GM13976 (cell line): ENCODE results near the gene STEAP3.

ENCODE experiments used
- DNase-seq: peaks from one replicate; pipeline ENCODE4 v3.0.0; 2012; ENCODE audit warnings: low spot score
- in situ Hi-C: fragments of 300-500 bp; cut with MboI; formaldehyde crosslinking; loops from one replicate; pipeline ENCODE4 v1.12.0; 2022; ENCODE audit warnings: low sequenced_read_pairs, mixed read lengths, inconsistent platforms; ENCODE audit not compliant: unreplicated experiment
- TF ChIP-seq, protein P1 (sequence below): IDR thresholded peaks from 2 replicates; pipeline ENCODE4 v1.5.1; 2012; ENCODE audit warnings: borderline replicate concordance, mild to moderate bottlenecking; ENCODE audit not compliant: insufficient read depth; ENCODE audit errors: extremely low read depth, missing control alignments, control extremely low read depth

STEAP3 gene

GRCh38 chr2:119184512-119184911 is 39.1 kb upstream of the STEAP3 start:
- in situ Hi-C loops = loop anchor here (25.0 kb wide), 1 partner anchor 297 kb away; no protein-coding TSS in a partner anchor
- no peak for DNase-seq
- TF ChIP-seq, protein P1, sequence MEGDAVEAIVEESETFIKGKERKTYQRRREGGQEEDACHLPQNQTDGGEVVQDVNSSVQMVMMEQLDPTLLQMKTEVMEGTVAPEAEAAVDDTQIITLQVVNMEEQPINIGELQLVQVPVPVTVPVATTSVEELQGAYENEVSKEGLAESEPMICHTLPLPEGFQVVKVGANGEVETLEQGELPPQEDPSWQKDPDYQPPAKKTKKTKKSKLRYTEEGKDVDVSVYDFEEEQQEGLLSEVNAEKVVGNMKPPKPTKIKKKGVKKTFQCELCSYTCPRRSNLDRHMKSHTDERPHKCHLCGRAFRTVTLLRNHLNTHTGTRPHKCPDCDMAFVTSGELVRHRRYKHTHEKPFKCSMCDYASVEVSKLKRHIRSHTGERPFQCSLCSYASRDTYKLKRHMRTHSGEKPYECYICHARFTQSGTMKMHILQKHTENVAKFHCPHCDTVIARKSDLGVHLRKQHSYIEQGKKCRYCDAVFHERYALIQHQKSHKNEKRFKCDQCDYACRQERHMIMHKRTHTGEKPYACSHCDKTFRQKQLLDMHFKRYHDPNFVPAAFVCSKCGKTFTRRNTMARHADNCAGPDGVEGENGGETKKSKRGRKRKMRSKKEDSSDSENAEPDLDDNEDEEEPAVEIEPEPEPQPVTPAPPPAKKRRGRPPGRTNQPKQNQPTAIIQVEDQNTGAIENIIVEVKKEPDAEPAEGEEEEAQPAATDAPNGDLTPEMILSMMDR = no peak

GRCh38 chr2:119190321-119191111 is 33.1 kb upstream of the STEAP3 start:
- in situ Hi-C loops = loop anchor here (25.0 kb wide), 1 partner anchor 303 kb away; no protein-coding TSS in a partner anchor
- DNase-seq = no peak
- TF ChIP-seq, protein P1 = no peak

DNA sequence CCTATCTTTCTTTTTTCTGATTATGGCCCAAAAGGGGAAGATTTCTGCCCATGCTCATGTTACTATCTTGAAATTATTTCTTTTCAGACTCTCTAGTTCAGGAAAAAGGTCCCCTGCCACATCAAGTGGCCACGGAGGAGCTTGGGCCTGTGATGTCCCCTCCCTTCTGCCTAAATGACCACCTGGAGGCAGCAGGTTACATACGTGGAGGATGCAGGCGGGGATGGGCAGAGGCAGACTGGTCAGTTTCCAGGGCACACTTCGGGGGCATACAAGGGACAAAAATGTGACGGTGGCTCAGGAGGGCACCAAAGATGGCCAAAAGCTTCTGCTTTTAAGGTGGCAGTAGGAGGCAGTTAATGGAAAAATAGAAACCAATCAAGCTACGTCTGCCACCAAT is 30.7 kb upstream of the STEAP3 start:
- in situ Hi-C loops = loop anchor here (25.0 kb wide), 1 partner anchor 306 kb away; no protein-coding TSS in a partner anchor
- no peak for DNase-seq
- TF ChIP-seq, protein P1 = no peak

DNA sequence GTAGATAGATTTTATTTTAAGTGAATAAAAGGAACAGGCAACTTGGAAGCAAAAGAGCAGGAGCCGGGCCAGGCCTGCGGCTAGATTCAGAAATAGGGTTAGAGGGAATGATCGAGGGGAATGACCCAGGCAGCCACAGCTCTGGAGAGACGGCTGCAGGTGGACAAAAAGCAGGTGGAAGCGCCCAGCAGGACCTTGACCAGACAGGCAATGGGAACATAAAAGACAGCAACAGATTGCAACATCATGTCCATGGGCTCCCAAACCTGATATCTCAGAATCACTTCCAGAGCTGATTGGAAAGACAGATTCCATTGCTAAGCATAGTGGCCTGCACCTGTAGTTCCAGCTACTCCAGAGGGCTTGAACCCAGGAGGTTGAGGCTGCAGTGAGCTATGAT is 28.6 kb upstream of the STEAP3 start:
- DNase-seq = no peak
- in situ Hi-C loops = loop anchor here (25.0 kb wide), 1 partner anchor 308 kb away; no protein-coding TSS in a partner anchor
- TF ChIP-seq, protein P1 = no peak

GRCh38 chr2:119195887-119196286 is 27.7 kb upstream of the STEAP3 start:
- TF ChIP-seq, protein P1 = no peak
- DNase-seq = no peak
- in situ Hi-C loops = loop anchor here (25.0 kb wide), 1 partner anchor 309 kb away; no protein-coding TSS in a partner anchor

- TF ChIP-seq, protein P1 = no peak
- DNase-seq = no peak
- in situ Hi-C loops = loop anchor here (25.0 kb wide), 1 partner anchor 309 kb away; no protein-coding TSS in a partner anchor
Measured at GRCh38 chr2:119196301-119197125, 27.1 kb upstream of the STEAP3 start.
